Measurements from ENCODE around the gene KRT13. TPM values are rescaled to one million over a fixed set of nuclear protein-coding genes. Genes with fewer than 3 reads are reported as not detected.

Gene KRT13
- total RNA-seq, 1 donor from 2014 or later = not detected

GRCh38 chr17:41490000-41490990 is 15.1 kb downstream of the KRT13 start:
- Mint-ChIP-seq H3K27me3 (ENCODE audit: unreplicated experiment) (peaks cover 10% of the 10 kb centered on the region), H3K4me1 (ENCODE audit: unreplicated experiment) (no peaks in the 10 kb centered on the region), H3K36me3 (ENCODE audit: low read depth, unreplicated experiment) (no peaks in the 10 kb centered on the region), H3K4me3 (ENCODE audit: unreplicated experiment) (no peak overlapping the region), H3K27ac (ENCODE audit: unreplicated experiment) (no peak overlapping the region), H3K9me3 (ENCODE audit: unreplicated experiment) (no peaks in the 10 kb centered on the region)
- no peak for DNase-seq (ENCODE audit: low spot score)
- TF ChIP-seq, protein P1, sequence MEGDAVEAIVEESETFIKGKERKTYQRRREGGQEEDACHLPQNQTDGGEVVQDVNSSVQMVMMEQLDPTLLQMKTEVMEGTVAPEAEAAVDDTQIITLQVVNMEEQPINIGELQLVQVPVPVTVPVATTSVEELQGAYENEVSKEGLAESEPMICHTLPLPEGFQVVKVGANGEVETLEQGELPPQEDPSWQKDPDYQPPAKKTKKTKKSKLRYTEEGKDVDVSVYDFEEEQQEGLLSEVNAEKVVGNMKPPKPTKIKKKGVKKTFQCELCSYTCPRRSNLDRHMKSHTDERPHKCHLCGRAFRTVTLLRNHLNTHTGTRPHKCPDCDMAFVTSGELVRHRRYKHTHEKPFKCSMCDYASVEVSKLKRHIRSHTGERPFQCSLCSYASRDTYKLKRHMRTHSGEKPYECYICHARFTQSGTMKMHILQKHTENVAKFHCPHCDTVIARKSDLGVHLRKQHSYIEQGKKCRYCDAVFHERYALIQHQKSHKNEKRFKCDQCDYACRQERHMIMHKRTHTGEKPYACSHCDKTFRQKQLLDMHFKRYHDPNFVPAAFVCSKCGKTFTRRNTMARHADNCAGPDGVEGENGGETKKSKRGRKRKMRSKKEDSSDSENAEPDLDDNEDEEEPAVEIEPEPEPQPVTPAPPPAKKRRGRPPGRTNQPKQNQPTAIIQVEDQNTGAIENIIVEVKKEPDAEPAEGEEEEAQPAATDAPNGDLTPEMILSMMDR (IDR thresholded peaks at IDR 0.05; ENCODE audit: unreplicated experiment) = no peak

DNA sequence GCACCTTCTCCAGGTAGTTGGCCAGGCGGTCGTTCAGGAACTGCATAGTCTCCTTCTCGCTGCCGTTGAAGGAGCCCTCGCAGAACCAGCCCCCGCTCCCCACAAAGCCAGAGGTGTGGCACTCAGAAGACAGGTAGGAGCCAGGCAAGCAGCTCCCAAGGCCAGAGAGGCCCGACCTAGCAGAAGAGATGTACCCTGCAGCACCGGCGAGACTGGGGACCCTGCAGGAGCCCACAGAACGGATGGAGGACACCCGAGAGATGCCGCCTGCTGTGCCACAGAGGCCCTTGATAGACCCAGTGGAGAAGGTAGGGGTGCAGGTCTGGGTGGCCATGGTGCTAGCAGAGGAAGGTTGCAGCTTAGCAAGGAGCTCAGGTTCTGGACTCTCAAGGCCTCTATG is 15.9 kb downstream of the KRT13 start, which contains the start of gene KRT36:
TSS of gene KRT36 (minus strand) at position 380 of the 400 bp plus-strand sequence. CDS start at position 334, 46 bp downstream.
- DNase-seq (ENCODE audit: low spot score) = no peak
- Mint-ChIP-seq H3K27me3 (ENCODE audit: unreplicated experiment) (peaks cover 10% of the 10 kb centered on the region), H3K27ac (ENCODE audit: unreplicated experiment) (no peak within 1 kb of the TSS), H3K4me3 (ENCODE audit: unreplicated experiment) (no peak within 1 kb of the TSS), H3K9me3 (ENCODE audit: unreplicated experiment) (no peaks in the 10 kb centered on the region), H3K4me1 (ENCODE audit: unreplicated experiment) (no peaks in the 10 kb centered on the region), H3K36me3 (ENCODE audit: low read depth, unreplicated experiment) (no peaks in the 10 kb centered on the region)
- TF ChIP-seq, protein P1 (IDR thresholded peaks at IDR 0.05; ENCODE audit: unreplicated experiment) = no peak

DNA sequence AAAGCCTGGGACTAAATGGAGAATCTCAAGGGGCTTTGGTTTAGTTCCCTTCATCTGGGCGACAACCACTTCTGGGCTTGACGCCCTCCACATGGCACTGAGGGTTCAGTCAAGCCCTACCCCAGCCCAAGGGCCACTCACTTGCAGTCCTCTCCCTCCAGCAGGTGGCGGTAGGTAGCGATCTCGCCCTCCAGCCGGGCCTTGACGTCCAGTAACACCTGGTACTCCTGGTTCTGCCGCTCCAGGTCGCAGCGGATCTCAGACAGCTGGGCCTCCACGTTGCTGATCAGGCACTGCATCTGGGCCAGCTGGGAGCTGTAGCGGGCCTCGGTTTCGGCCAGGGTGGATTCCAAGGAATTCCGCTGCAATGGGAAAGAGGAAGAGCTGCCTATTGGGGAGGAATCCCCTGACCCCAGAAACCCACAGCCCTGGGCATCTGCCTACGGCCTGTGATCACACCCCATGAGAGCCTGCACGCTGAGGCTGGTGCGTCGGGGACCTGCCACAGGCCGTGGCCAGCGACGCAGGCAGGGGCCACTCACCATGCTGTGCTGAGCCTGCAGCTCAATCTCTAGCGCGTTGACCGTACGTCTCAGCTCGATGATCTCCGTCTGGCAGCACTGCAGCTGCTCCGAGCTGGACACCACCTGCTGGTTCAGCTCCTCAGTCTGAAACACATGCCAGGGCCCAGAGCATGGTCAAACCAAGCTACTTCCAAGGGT is 18.4 kb downstream of the KRT13 start:
- H3K9me3 Mint-ChIP-seq (ENCODE audit: unreplicated experiment) = no peaks in the 10 kb centered on the region
- peaks cover 2% of the 10 kb centered on the region for H3K4me1 Mint-ChIP-seq (ENCODE audit: unreplicated experiment)
- H3K27ac Mint-ChIP-seq (ENCODE audit: unreplicated experiment) = no peak overlapping the region
- TF ChIP-seq, protein P1 (IDR thresholded peaks at IDR 0.05; ENCODE audit: unreplicated experiment) = peak; percentile 58
- H3K27me3 Mint-ChIP-seq (ENCODE audit: unreplicated experiment) = peaks cover 6% of the 10 kb centered on the region
- no peaks in the 10 kb centered on the region for H3K36me3 Mint-ChIP-seq (ENCODE audit: low read depth, unreplicated experiment)
- no peak overlapping the region for H3K4me3 Mint-ChIP-seq (ENCODE audit: unreplicated experiment)
- DNase-seq (ENCODE audit: low spot score) = peak; percentile 69

- peaks cover 6% of the 10 kb centered on the region for H3K27me3 Mint-ChIP-seq (ENCODE audit: unreplicated experiment)
- H3K4me1 Mint-ChIP-seq (ENCODE audit: unreplicated experiment) = peaks cover 2% of the 10 kb centered on the region
- TF ChIP-seq, protein P1 (IDR thresholded peaks at IDR 0.05; ENCODE audit: unreplicated experiment) = no peak
- no peak overlapping the region for H3K4me3 Mint-ChIP-seq (ENCODE audit: unreplicated experiment)
- DNase-seq (ENCODE audit: low spot score) = no peak
- no peaks in the 10 kb centered on the region for H3K9me3 Mint-ChIP-seq (ENCODE audit: unreplicated experiment)
- no peaks in the 10 kb centered on the region for H3K36me3 Mint-ChIP-seq (ENCODE audit: low read depth, unreplicated experiment)
- H3K27ac Mint-ChIP-seq (ENCODE audit: unreplicated experiment) = no peak overlapping the region
Measured at GRCh38 chr17:41486316-41486715, 19.1 kb downstream of the KRT13 start.
